Measurements from ENCODE around the gene STMN3.
"Not testable (repeated sequence)": the region's sequence is repeated elsewhere in the genome, so short reads cannot be mapped to it uniquely, and the experiment has no call there.

Gene STMN3

GRCh38 chr20:63657260-63657936 is 4.2 kb upstream of the STMN3 start:
- no peak for DNase-seq (ENCODE audit: low read depth)

- no peak for DNase-seq (ENCODE audit: low read depth)
These were observed 3.2 kb upstream of the STMN3 start for GRCh38 chr20:63656451-63656850.

- no peak for DNase-seq (ENCODE audit: low read depth)
These were observed 2.0 kb upstream of the STMN3 start for GRCh38 chr20:63655249-63655648.

GRCh38 chr20:63653974-63654668 is 897 bp upstream of the STMN3 start:
- DNase-seq (ENCODE audit: low read depth), result no peak

GRCh38 chr20:63652192-63652980 is 838 bp downstream of the STMN3 start:
- no peak for DNase-seq (ENCODE audit: low read depth)

- DNase-seq (ENCODE audit: low read depth), result no peak
These were observed 1.4 kb downstream of the STMN3 start for GRCh38 chr20:63651942-63652191.

- DNase-seq (ENCODE audit: low read depth), result not testable (repeated sequence)
These were observed 2.7 kb downstream of the STMN3 start for GRCh38 chr20:63650486-63650885.

GRCh38 chr20:63648895-63649589 is 4.2 kb downstream of the STMN3 start:
- DNase-seq (ENCODE audit: low read depth), result no peak

GRCh38 chr20:63648190-63648589 is 5.0 kb downstream of the STMN3 start:
- DNase-seq (ENCODE audit: low read depth), result no peak

GRCh38 chr20:63645218-63645617 is 8.0 kb downstream of the STMN3 start:
- DNase-seq (ENCODE audit: low read depth), result no peak

- DNase-seq (ENCODE audit: low read depth), result no peak
These were observed 9.3 kb downstream of the STMN3 start for GRCh38 chr20:63643946-63644345.

- no peak for DNase-seq (ENCODE audit: low read depth)
These were observed 9.7 kb downstream of the STMN3 start for GRCh38 chr20:63643499-63643898.

- DNase-seq (ENCODE audit: low read depth), result no peak
These were observed 10.5 kb downstream of the STMN3 start for GRCh38 chr20:63642527-63643247.

- DNase-seq (ENCODE audit: low read depth), result peak; percentile 96
These were observed 11.3 kb downstream of the STMN3 start for GRCh38 chr20:63641792-63642523.

- DNase-seq (ENCODE audit: low read depth), result no peak
These were observed 12.0 kb downstream of the STMN3 start for GRCh38 chr20:63641146-63641791.

GRCh38 chr20:63640686-63641085 is 12.5 kb downstream of the STMN3 start:
- not testable (repeated sequence) for DNase-seq (ENCODE audit: low read depth)

- DNase-seq (ENCODE audit: low read depth), result no peak
These were observed 13.1 kb downstream of the STMN3 start for GRCh38 chr20:63640086-63640485.

GRCh38 chr20:63639093-63639975 is 13.9 kb downstream of the STMN3 start:
- DNase-seq (ENCODE audit: low read depth), result no peak

- no peak for DNase-seq (ENCODE audit: low read depth)
These were observed 16.2 kb downstream of the STMN3 start for GRCh38 chr20:63636752-63637628.
